GM12872 (cell line): Measurements from ENCODE around the gene SYNE4.

ENCODE experiments used
- TF ChIP-seq, protein P1 (sequence below): IDR thresholded peaks from 3 replicates; pipeline ENCODE4 v1.5.1; 2011; ENCODE audit warnings: low read depth, mild to moderate bottlenecking, low read length, moderate library complexity; ENCODE audit not compliant: insufficient read depth

SYNE4 gene

DNA sequence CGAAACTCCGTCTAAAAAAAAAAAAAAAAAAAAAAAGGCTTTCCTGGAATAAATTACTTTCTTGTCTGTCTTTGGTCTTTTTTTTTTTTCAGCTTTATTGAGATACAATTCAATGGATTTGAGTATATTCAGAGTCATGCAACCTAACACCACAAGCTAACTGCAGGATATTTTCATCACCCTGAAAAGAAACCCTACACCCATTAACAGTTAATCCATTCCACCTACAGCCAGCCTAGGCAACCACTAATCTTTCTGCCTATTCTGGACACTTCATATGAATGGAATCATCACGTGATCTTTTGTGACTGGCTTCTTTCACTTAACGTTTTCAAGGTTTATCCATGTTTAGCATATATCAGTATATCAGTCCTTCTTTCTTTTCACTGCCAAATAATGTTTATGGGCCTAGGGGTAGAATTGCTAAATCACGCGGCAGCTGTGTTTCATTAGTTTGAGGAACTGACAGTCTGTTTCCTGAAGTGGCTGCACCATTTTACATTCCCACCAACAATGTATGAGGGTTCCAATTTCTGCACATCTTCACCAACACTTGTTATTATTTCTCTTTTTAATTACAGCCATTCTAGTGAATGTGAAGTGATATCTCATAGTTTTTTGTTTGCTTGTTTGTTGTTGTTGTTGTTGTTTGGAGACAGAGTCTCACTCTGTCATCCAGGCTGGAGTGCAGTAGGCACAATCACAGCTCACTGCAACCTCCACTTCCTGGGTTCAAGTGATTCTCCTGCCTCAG, 52.6 kb downstream of the SYNE4 start:
- TF ChIP-seq, protein P1, sequence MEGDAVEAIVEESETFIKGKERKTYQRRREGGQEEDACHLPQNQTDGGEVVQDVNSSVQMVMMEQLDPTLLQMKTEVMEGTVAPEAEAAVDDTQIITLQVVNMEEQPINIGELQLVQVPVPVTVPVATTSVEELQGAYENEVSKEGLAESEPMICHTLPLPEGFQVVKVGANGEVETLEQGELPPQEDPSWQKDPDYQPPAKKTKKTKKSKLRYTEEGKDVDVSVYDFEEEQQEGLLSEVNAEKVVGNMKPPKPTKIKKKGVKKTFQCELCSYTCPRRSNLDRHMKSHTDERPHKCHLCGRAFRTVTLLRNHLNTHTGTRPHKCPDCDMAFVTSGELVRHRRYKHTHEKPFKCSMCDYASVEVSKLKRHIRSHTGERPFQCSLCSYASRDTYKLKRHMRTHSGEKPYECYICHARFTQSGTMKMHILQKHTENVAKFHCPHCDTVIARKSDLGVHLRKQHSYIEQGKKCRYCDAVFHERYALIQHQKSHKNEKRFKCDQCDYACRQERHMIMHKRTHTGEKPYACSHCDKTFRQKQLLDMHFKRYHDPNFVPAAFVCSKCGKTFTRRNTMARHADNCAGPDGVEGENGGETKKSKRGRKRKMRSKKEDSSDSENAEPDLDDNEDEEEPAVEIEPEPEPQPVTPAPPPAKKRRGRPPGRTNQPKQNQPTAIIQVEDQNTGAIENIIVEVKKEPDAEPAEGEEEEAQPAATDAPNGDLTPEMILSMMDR = no peak
